ENCODE measurements around the gene VMP1.

GRCh38 chr17:59757043-59757442 lies 49.6 kb downstream of the VMP1 start:
- TF ChIP-seq CTCF (IDR thresholded peaks at IDR 0.05; ENCODE audit: low read depth, low read length, missing input control) (no peak), RXRA (IDR thresholded peaks at IDR 0.05) (no peak), JUND (IDR thresholded peaks at IDR 0.05) (no peak), MAX (IDR thresholded peaks at IDR 0.05) (no peak), RAD21 (IDR thresholded peaks at IDR 0.05) (no peak)
- TF ChIP-seq, protein P1, sequence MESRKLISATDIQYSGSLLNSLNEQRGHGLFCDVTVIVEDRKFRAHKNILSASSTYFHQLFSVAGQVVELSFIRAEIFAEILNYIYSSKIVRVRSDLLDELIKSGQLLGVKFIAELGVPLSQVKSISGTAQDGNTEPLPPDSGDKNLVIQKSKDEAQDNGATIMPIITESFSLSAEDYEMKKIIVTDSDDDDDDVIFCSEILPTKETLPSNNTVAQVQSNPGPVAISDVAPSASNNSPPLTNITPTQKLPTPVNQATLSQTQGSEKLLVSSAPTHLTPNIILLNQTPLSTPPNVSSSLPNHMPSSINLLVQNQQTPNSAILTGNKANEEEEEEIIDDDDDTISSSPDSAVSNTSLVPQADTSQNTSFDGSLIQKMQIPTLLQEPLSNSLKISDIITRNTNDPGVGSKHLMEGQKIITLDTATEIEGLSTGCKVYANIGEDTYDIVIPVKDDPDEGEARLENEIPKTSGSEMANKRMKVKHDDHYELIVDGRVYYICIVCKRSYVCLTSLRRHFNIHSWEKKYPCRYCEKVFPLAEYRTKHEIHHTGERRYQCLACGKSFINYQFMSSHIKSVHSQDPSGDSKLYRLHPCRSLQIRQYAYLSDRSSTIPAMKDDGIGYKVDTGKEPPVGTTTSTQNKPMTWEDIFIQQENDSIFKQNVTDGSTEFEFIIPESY (IDR thresholded peaks at IDR 0.05), result no peak

All from liver (tissue), 3 donors.